GM21529 (cell line): ENCODE measurements around the gene LIN7C.
"Not testable (repeated sequence)": the region's sequence is repeated elsewhere in the genome, so short reads cannot be mapped to it uniquely, and the experiment has no call there.

Experiments used
- ATAC-seq: cut with Tn5 transposase; IDR thresholded peaks from one replicate; pipeline ENCODE4 v1.9.1; 2021; ENCODE audit not compliant: unreplicated experiment

The LIN7C gene

DNA sequence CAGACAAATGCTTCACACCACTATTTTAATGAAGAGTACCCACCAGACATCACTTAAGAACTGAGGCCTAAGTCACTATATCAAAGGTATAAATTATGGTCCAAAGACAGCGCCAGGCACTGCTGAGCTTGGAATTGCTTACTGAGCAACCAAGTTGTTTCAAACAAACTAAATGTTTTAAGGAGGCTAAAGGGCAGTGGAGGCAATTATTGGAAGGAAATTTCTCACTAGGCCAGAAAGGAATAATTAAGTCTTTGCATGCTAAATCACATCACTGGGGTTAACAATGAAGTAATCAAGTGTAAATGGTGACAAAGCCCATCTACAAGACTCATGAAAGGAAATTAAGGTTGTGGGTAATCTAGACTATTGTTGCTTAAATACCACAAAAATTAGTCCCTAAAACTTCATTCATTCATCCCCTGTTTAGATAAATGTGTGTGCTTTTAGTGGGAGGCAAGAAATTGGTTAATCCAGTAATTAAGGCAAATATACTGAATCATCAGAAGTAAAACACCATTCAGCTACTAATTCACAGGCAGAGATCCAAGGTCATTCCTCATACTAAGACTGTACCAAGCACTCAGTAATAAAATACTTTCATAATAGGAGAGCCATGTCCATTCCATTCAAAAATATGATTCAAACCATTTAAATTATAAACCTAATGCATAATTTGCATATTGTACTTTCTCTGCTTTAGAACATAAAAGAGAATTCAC lies 55.2 kb downstream of the LIN7C start:
- ATAC-seq = no peak

DNA sequence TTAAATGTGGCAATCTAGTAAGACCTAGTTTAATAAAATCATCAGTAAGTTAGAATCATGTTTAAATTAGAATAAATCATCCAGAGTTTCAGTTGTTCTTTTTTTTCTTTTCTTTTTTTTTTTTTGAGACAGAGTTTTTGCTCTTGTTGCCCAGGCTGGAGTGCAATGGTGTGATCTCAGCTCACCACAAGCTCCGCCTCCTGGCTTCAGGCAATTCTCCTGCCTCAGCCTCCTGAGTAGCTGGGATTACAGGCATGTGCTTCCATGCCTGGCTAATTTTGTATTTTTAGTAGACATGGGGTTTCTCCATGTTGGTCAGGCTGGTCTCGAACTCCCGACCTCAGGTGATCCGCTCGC lies 58.4 kb downstream of the LIN7C start:
- ATAC-seq = not testable (repeated sequence)

DNA sequence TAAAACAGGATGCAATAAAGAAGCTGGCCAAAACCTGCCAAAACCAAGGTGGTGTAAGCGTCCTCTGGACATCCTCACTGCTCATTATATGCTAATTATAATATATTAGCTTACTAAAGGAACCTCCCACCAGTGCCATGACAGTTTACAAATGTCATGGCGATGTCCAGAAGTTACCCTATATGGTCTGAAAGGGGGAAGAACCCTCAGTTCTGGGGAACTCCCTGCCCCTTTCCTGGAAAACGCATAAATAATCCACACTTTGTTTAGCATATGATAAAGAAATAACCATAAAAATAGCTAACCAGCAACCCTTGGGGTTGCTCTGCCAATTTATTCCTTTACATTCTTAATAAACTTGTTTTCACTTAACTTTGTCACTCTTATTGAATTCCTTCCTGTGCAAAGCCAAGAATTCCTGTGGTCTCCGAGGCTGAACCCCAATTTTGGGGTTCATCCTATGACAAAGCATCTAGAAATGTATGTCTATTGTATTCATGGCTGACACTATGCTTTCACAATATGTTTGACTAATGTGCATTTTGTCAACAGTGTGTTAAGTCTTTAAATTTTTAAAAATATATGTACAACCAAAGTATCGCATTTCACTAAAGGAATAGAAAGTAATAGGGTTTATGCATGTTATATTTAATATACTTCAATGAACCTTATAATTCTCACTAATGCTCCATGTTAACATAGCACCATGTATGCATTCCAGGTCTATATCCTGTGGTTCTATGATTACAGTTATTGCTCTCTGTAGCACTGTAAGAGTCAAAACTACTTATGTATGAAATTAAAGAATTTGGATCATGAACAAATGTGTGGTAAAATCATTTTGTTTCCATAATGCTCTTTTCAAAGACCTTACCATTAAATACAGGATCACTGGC lies 59.0 kb downstream of the LIN7C start:
- ATAC-seq = no peak

DNA sequence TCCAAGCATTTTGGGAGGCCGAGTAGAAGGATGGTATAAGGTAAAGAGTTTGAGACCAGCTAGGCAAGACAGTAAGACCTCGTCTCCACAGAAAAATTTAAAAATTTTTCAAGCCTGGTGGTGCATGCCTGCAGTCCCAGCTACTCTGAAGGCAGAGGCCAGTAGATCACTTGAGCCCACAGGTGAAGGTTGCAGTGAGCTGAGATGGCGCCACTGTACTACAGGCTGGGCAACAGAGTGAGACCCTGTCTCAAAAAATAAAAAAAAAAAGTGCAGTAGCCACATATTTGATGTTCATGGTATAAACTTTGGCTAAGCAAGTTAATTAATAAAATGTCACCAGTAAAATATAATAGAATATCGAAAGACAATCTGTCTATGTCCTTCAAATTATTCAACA lies 60.9 kb downstream of the LIN7C start:
- no peak for ATAC-seq

DNA sequence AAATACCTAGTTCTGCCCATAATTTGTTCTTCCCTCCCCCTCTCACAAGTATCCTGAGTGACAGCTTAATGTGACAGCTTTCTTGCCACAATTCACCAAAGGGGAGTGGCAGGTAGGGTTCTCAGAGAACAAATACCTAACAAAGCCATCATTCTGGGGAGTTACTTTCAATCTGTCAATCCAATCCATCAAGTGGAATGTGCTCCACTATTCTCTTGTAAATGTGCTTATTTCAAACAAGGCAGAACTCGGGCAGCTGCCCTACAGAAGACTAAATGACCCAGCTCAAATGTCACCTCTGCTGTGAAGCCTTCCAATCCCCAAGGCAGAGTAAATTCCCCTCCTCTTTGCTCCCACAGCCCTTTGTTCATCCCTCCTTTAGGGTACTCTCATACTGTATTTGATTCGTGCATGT lies 61.8 kb downstream of the LIN7C start:
- ATAC-seq = no peak
